ENCODE data around the gene ACTL6A. TPM values are rescaled to one million over a fixed set of nuclear protein-coding genes. Genes with fewer than 3 reads are reported as not detected.

ACTL6A gene
- total RNA-seq, 1 experiment from 2014 or later: 89.2 TPM

- Mint-ChIP-seq H3K36me3 (ENCODE audit: insufficient read depth, unreplicated experiment) (peaks cover 17% of the 10 kb centered on the region), H3K9me3 (ENCODE audit: unreplicated experiment) (no peaks in the 10 kb centered on the region), H3K27ac (ENCODE audit: unreplicated experiment) (no peak overlapping the region), H3K27me3 (ENCODE audit: insufficient read depth, unreplicated experiment) (no peaks in the 10 kb centered on the region), H3K4me1 (ENCODE audit: low read depth, unreplicated experiment) (peaks cover 6% of the 10 kb centered on the region), H3K4me3 (ENCODE audit: unreplicated experiment) (no peak overlapping the region)
- Histone ChIP-seq H3K4me1 (no peaks in the 10 kb centered on the region), H3K27me3 (replicated peaks; ENCODE audit: control insufficient read depth, insufficient read depth, low read length) (no peaks in the 10 kb centered on the region), H3K4me3 (ENCODE audit: low read depth, low read length) (no peak overlapping the region), H3K9me3 (no peaks in the 10 kb centered on the region), H3K36me3 (ENCODE audit: control insufficient read depth, insufficient read depth, low read length) (no peaks in the 10 kb centered on the region)
- peak; percentile 75 to 87 for TF ChIP-seq CTCF (IDR thresholded peaks at IDR 0.05; ENCODE audit: insufficient read depth in 1 of 2, low read depth in 1 of 2, low read length in 1 of 2, severe bottlenecking in 1 of 2, unreplicated experiment in 1 of 2)
- peak; percentile 66 to 72 for DNase-seq
- no TSS peak for BruUV-seq (replicated peaks)
- intact Hi-C loops (cut with micrococcal nuclease; ENCODE audit: unreplicated experiment): loop anchor here (1.0 to 10.0 kb wide), 4 partner anchors 113 to 544 kb away; no protein-coding TSS in a partner anchor
- ChIA-PET CTCF (interaction anchor here (1.0 kb wide), 1 partner anchor 112 kb away, joined by 4 read pairs; no protein-coding TSS in a partner anchor), POLR2A (no interaction called here)
These were observed 3.9 kb upstream of the ACTL6A start for GRCh38 chr3:179558742-179559364.

- Mint-ChIP-seq H3K27ac (ENCODE audit: unreplicated experiment) (no peak overlapping the region), H3K27me3 (ENCODE audit: insufficient read depth, unreplicated experiment) (no peaks in the 10 kb centered on the region), H3K4me3 (ENCODE audit: unreplicated experiment) (no peak overlapping the region), H3K4me1 (ENCODE audit: low read depth, unreplicated experiment) (peaks cover 6% of the 10 kb centered on the region), H3K36me3 (ENCODE audit: insufficient read depth, unreplicated experiment) (peaks cover 19% of the 10 kb centered on the region), H3K9me3 (ENCODE audit: unreplicated experiment) (no peaks in the 10 kb centered on the region)
- Histone ChIP-seq H3K27me3 (replicated peaks; ENCODE audit: control insufficient read depth, insufficient read depth, low read length) (no peaks in the 10 kb centered on the region), H3K36me3 (ENCODE audit: control insufficient read depth, insufficient read depth, low read length) (no peaks in the 10 kb centered on the region), H3K4me1 (peaks cover 5% of the 10 kb centered on the region; the same call in 1 of the 2 replicates), H3K9me3 (no peaks in the 10 kb centered on the region), H3K4me3 (ENCODE audit: low read depth, low read length) (no peak overlapping the region)
- BruUV-seq (replicated peaks): no TSS peak
- ChIA-PET POLR2A (no interaction called here), CTCF (interaction anchor here (0.6 kb wide), 3 partner anchors 13 to 514 kb away, joined by 4 to 5 read pairs (median 4); no protein-coding TSS in a partner anchor)
- intact Hi-C loops (cut with micrococcal nuclease; ENCODE audit: unreplicated experiment): loop anchor here (5.0 kb wide), 1 partner anchor 413 kb away; the partner anchor contains the start of gene PIK3CA
- no peak for DNase-seq
- no peak for TF ChIP-seq CTCF (IDR thresholded peaks at IDR 0.05; ENCODE audit: insufficient read depth in 1 of 2, low read depth in 1 of 2, low read length in 1 of 2, severe bottlenecking in 1 of 2, unreplicated experiment in 1 of 2)
These were observed 1.9 kb upstream of the ACTL6A start for GRCh38 chr3:179560791-179561190.

GRCh38 chr3:179563271-179563783 lies 601 bp downstream of the ACTL6A start:
- Mint-ChIP-seq H3K9me3 (ENCODE audit: unreplicated experiment) (no peaks in the 10 kb centered on the region), H3K27ac (ENCODE audit: unreplicated experiment) (peak overlapping the region; percentile 96), H3K4me1 (ENCODE audit: low read depth, unreplicated experiment) (peaks cover 6% of the 10 kb centered on the region), H3K27me3 (ENCODE audit: insufficient read depth, unreplicated experiment) (no peaks in the 10 kb centered on the region), H3K4me3 (ENCODE audit: unreplicated experiment) (peak overlapping the region; percentile 97), H3K36me3 (ENCODE audit: insufficient read depth, unreplicated experiment) (peaks cover 19% of the 10 kb centered on the region)
- no TSS peak for BruUV-seq (replicated peaks)
- POLR2A ChIA-PET: interaction anchor here (0.6 to 0.8 kb wide), 2 partner anchors 415 to 739 kb away, joined by 3 to 7 read pairs; partner anchors contain the start of gene PIK3CA
- no peaks in the 10 kb centered on the region for H3K27me3 ChIP-seq (replicated peaks; ENCODE audit: control insufficient read depth, insufficient read depth, low read length)
- H3K36me3 ChIP-seq (ENCODE audit: control insufficient read depth, insufficient read depth, low read length): no peaks in the 10 kb centered on the region
- peak in 1 of 2 experiments; percentile 57 for TF ChIP-seq CTCF (IDR thresholded peaks at IDR 0.05; ENCODE audit: insufficient read depth in 1 of 2, low read depth in 1 of 2, low read length in 1 of 2, severe bottlenecking in 1 of 2, unreplicated experiment in 1 of 2)
- peaks cover 5% of the 10 kb centered on the region; the same call in 1 of the 2 replicates for H3K4me1 ChIP-seq
- intact Hi-C loops (cut with micrococcal nuclease; ENCODE audit: unreplicated experiment): loop anchor here (1.0 to 5.0 kb wide), 2 partner anchors 41 to 416 kb away; partner anchors contain the start of genes MRPL47, NDUFB5 and PIK3CA
- no peaks in the 10 kb centered on the region for H3K9me3 ChIP-seq
- peak overlapping the region; percentile 78 for H3K4me3 ChIP-seq (ENCODE audit: low read depth, low read length)
- DNase-seq: peak; percentile 84 to 86
- CTCF ChIA-PET: interaction anchor here (0.9 to 2.3 kb wide), 5 partner anchors 16 to 142 kb away, joined by 3 to 9 read pairs (median 4); no protein-coding TSS in a partner anchor
